ENCODE results near the gene CMTM1.

The CMTM1 gene

DNA sequence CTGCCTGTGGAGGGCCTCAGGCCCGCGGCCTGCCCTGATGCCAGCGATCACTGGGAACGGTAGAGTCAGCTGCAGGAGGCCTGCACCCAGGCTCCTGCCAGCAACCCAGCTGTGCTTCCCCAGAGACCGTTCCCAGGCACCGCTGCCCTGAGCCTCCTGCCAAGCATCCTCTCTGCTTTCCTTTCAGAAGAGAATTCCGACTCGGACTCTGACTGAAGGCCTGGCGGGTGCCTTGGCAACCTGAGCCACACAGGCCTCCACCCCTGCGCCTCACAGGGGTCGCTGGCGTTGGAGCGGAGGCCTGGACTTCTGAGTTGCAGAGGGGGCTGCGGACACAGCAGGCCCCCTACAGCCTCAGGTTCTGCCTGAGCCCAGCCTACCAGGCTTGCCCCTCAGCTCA lies 46.2 kb downstream of the CMTM1 start:
- Histone ChIP-seq H3K4me2 (ENCODE audit: low read length) (no peak overlapping the region), H3K4me1 (ENCODE audit: control insufficient read depth, low read length) (peaks cover 15% of the 10 kb centered on the region), H3K9me3 (ENCODE audit: control insufficient read depth, insufficient read depth, low read length) (no peaks in the 10 kb centered on the region), H3K36me3 (ENCODE audit: control insufficient read depth, low read length) (peaks cover 38% of the 10 kb centered on the region), H3K4me3 (ENCODE audit: low read length) (no peak overlapping the region), H3K27ac (ENCODE audit: low read depth, low read length) (no peak overlapping the region), H4K20me1 (ENCODE audit: control insufficient read depth, insufficient read depth, low read depth, low read length) (peaks cover 2% of the 10 kb centered on the region; the same call in 1 of the 2 replicates), H3K27me3 (ENCODE audit: control insufficient read depth, low read length) (no peaks in the 10 kb centered on the region), H3F3A (ENCODE audit: control insufficient read depth, insufficient read depth) (peaks cover 1% of the 10 kb centered on the region; the same call in 1 of the 2 replicates), H3K79me2 (ENCODE audit: control insufficient read depth, low read length) (no peaks in the 10 kb centered on the region), H3K9me2 (replicated peaks; ENCODE audit: control insufficient read depth, low read length) (no peaks in the 10 kb centered on the region)
- TF ChIP-seq EZH2phosphoT487 (IDR thresholded peaks at IDR 0.05; ENCODE audit: borderline replicate concordance, low read length) = no peak
- TF ChIP-seq, protein P1, sequence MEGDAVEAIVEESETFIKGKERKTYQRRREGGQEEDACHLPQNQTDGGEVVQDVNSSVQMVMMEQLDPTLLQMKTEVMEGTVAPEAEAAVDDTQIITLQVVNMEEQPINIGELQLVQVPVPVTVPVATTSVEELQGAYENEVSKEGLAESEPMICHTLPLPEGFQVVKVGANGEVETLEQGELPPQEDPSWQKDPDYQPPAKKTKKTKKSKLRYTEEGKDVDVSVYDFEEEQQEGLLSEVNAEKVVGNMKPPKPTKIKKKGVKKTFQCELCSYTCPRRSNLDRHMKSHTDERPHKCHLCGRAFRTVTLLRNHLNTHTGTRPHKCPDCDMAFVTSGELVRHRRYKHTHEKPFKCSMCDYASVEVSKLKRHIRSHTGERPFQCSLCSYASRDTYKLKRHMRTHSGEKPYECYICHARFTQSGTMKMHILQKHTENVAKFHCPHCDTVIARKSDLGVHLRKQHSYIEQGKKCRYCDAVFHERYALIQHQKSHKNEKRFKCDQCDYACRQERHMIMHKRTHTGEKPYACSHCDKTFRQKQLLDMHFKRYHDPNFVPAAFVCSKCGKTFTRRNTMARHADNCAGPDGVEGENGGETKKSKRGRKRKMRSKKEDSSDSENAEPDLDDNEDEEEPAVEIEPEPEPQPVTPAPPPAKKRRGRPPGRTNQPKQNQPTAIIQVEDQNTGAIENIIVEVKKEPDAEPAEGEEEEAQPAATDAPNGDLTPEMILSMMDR (IDR thresholded peaks at IDR 0.05; ENCODE audit: low read depth, low read length, poor library complexity, severe bottlenecking) = no peak

GRCh38 chr16:66614161-66614802 lies 48.0 kb downstream of the CMTM1 start:
- H3K27ac ChIP-seq (ENCODE audit: low read depth, low read length) = no peak overlapping the region
- H3K9me3 ChIP-seq (ENCODE audit: control insufficient read depth, insufficient read depth, low read length) = no peaks in the 10 kb centered on the region
- H4K20me1 ChIP-seq (ENCODE audit: control insufficient read depth, insufficient read depth, low read depth, low read length) = no peaks in the 10 kb centered on the region; the same call in 1 of the 2 replicates
- H3K27me3 ChIP-seq (ENCODE audit: control insufficient read depth, low read length) = no peaks in the 10 kb centered on the region
- H3K36me3 ChIP-seq (ENCODE audit: control insufficient read depth, low read length) = peaks cover 31% of the 10 kb centered on the region
- no peaks in the 10 kb centered on the region for H3K9me2 ChIP-seq (replicated peaks; ENCODE audit: control insufficient read depth, low read length)
- H3K4me1 ChIP-seq (ENCODE audit: control insufficient read depth, low read length) = peaks cover 18% of the 10 kb centered on the region
- H3F3A ChIP-seq (ENCODE audit: control insufficient read depth, insufficient read depth) = no peaks in the 10 kb centered on the region
- H3K79me2 ChIP-seq (ENCODE audit: control insufficient read depth, low read length) = no peaks in the 10 kb centered on the region
- no peak for TF ChIP-seq EZH2phosphoT487 (IDR thresholded peaks at IDR 0.05; ENCODE audit: borderline replicate concordance, low read length)
- TF ChIP-seq, protein P1 (IDR thresholded peaks at IDR 0.05; ENCODE audit: low read depth, low read length, poor library complexity, severe bottlenecking) = no peak
- H3K4me3 ChIP-seq (ENCODE audit: low read length) = no peak overlapping the region
- no peak overlapping the region for H3K4me2 ChIP-seq (ENCODE audit: low read length)

DNA sequence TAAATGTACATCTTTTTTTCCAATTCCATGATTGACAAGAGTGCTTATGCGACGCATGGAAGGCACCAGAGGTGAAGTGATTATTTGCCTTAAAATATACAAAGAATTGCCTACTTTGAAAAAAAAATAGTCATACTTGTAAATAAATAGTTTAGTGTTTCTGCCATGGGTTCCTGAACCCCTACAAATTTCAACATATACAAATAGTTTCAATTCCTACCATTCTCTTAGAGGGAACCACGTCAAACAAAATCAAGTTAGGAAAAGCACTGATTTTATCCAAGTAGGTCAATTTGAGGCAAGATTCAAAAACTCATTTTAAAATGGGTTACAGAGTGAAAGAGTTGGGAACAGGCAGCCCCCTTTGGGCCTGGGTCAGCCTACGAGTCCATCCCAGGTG lies 49.9 kb downstream of the CMTM1 start:
- no peak overlapping the region for H3K27ac ChIP-seq (ENCODE audit: low read depth, low read length)
- H3K4me3 ChIP-seq (ENCODE audit: low read length) = no peak overlapping the region
- peaks cover 34% of the 10 kb centered on the region for H3K4me1 ChIP-seq (ENCODE audit: control insufficient read depth, low read length)
- no peak overlapping the region for H3K4me2 ChIP-seq (ENCODE audit: low read length)
- no peaks in the 10 kb centered on the region for H3K9me3 ChIP-seq (ENCODE audit: control insufficient read depth, insufficient read depth, low read length)
- peaks cover 14% of the 10 kb centered on the region for H3K36me3 ChIP-seq (ENCODE audit: control insufficient read depth, low read length)
- no peaks in the 10 kb centered on the region for H3K79me2 ChIP-seq (ENCODE audit: control insufficient read depth, low read length)
- H3K27me3 ChIP-seq (ENCODE audit: control insufficient read depth, low read length) = no peaks in the 10 kb centered on the region
- TF ChIP-seq EZH2phosphoT487 (IDR thresholded peaks at IDR 0.05; ENCODE audit: borderline replicate concordance, low read length) = no peak
- TF ChIP-seq, protein P1 (IDR thresholded peaks at IDR 0.05; ENCODE audit: low read depth, low read length, poor library complexity, severe bottlenecking) = no peak
- H4K20me1 ChIP-seq (ENCODE audit: control insufficient read depth, insufficient read depth, low read depth, low read length) = no peaks in the 10 kb centered on the region; the same call in 1 of the 2 replicates
- no peaks in the 10 kb centered on the region for H3K9me2 ChIP-seq (replicated peaks; ENCODE audit: control insufficient read depth, low read length)
- no peaks in the 10 kb centered on the region for H3F3A ChIP-seq (ENCODE audit: control insufficient read depth, insufficient read depth)
